NB4 (cell line): Measurements from ENCODE around the gene TRAPPC2L.

Experiments
- DNase-seq: peaks from one replicate; pipeline ENCODE4 v3.0.0; 2010; ENCODE audit warnings: low read depth
- H3K4me3 ChIP-seq: one replicate; pipeline ENCODE4 v1.5.1; 2011; ENCODE audit warnings: mild to moderate bottlenecking, low read depth, low read length, moderate library complexity
- CTCF ChIP-seq: IDR thresholded peaks from one replicate; pipeline ENCODE4 v1.5.1; 2012; ENCODE audit warnings: low read depth, low read length
- MAX ChIP-seq: IDR thresholded peaks from 2 replicates; pipeline ENCODE4 v1.6.1; 2011; ENCODE audit warnings: low read depth, low read length
- MYC ChIP-seq: IDR thresholded peaks from 2 replicates; pipeline ENCODE4 v1.6.1; 2011; ENCODE audit warnings: low read depth, low read length
- POLR2A ChIP-seq: IDR thresholded peaks from 2 replicates; pipeline ENCODE4 v1.6.1; 2011; ENCODE audit warnings: mild to moderate bottlenecking; ENCODE audit not compliant: insufficient read length; ENCODE audit errors: extremely low read depth

TRAPPC2L gene

GRCh38 chr16:88897696-88898425 lies 40.9 kb downstream of the TRAPPC2L start:
- DNase-seq = no peak
- TF ChIP-seq CTCF (no peak), MYC (no peak), MAX (no peak), POLR2A (no peak)
- no peak overlapping the region for H3K4me3 ChIP-seq

- H3K4me3 ChIP-seq = no peak overlapping the region
- TF ChIP-seq MAX (no peak), POLR2A (no peak), CTCF (no peak), MYC (no peak)
- DNase-seq = no peak
Measured at GRCh38 chr16:88899901-88900661, 43.2 kb downstream of the TRAPPC2L start.

- H3K4me3 ChIP-seq = no peak overlapping the region
- TF ChIP-seq CTCF (no peak), MYC (no peak), MAX (no peak), POLR2A (no peak)
- DNase-seq = no peak
Measured at GRCh38 chr16:88900662-88901052, 43.7 kb downstream of the TRAPPC2L start.

GRCh38 chr16:88901718-88902337 lies 44.9 kb downstream of the TRAPPC2L start:
- TF ChIP-seq POLR2A = no peak
- no peak for DNase-seq
- H3K4me3 ChIP-seq = no peak overlapping the region

- DNase-seq = no peak
- no peak overlapping the region for H3K4me3 ChIP-seq
- TF ChIP-seq MYC = no peak
Measured at GRCh38 chr16:88902744-88903143, 45.8 kb downstream of the TRAPPC2L start.

- no peak for TF ChIP-seq POLR2A
- TF ChIP-seq MYC = no peak
- no peak for TF ChIP-seq CTCF
- TF ChIP-seq MAX = no peak
- DNase-seq = no peak
- H3K4me3 ChIP-seq = no peak overlapping the region
Measured at GRCh38 chr16:88903267-88903666, 46.3 kb downstream of the TRAPPC2L start.
